OCI-LY7 (cell line): ENCODE results near the gene AOAH.

Source experiments
- EZH2phosphoT487 ChIP-seq: fragments of 200-600 bp; sonication (generic); IDR thresholded peaks from 2 replicates; pipeline ENCODE4 v1.6.1; 2018; ENCODE audit warnings: low read depth, borderline replicate concordance, mild to moderate bottlenecking, mixed run types, antibody characterized with exemption, low read length, moderate library complexity, mixed read lengths
- TF ChIP-seq, protein P1 (sequence below): fragments of 200-600 bp; sonication (generic); conservative IDR thresholded peaks from 2 replicates; pipeline ENCODE4 v1.5.1; 2014; ENCODE audit warnings: mild to moderate bottlenecking, antibody characterized with exemption, low read length, moderate library complexity, mixed read lengths

DNA sequence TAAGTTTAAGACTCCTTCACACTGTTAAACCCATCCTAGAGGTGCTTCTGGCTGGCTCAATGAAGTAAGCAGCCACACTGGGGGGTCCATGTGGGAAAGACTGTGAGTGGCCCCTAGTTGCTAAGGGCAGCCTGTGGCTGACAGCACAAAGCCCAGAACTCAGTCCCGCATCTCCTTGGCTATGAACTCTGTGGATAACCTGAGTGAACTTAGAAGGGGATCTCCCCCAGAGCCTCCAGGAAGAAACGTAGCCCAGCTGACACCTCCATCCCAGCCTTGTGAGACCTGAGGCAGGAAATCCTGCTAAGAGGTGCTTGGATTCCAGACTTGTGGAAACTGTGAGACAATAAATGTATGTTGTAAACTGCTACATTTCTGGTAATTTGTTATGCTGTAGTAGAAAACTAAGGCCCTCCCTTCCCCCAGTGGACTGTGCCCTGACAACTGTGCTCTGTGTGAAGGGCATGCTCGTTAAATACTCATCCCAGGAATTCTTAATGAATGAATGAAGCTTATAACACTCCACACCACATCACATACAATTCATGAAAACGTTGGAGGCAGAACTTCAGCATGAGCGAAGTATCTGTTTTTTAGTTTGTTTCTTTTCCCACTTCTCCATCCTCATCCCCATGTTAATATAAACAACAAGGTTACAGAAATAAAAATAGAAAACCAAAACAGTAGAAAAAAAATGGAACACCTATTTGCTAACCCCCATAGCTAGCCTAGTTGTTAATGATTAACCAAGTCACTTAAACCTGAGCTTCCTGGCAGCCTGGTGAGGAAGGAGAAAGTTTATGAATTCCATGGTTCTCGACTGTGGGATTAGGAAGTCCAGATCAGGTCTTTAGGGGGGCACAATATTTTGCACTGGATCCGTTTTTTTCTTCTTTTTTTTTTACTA, 36.8 kb upstream of the AOAH start:
- TF ChIP-seq, protein P1, sequence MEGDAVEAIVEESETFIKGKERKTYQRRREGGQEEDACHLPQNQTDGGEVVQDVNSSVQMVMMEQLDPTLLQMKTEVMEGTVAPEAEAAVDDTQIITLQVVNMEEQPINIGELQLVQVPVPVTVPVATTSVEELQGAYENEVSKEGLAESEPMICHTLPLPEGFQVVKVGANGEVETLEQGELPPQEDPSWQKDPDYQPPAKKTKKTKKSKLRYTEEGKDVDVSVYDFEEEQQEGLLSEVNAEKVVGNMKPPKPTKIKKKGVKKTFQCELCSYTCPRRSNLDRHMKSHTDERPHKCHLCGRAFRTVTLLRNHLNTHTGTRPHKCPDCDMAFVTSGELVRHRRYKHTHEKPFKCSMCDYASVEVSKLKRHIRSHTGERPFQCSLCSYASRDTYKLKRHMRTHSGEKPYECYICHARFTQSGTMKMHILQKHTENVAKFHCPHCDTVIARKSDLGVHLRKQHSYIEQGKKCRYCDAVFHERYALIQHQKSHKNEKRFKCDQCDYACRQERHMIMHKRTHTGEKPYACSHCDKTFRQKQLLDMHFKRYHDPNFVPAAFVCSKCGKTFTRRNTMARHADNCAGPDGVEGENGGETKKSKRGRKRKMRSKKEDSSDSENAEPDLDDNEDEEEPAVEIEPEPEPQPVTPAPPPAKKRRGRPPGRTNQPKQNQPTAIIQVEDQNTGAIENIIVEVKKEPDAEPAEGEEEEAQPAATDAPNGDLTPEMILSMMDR: no peak
- TF ChIP-seq EZH2phosphoT487: no peak
